ENCODE results near the gene ZNF440.
"Not testable (repeated sequence)": the region's sequence is repeated elsewhere in the genome, so short reads cannot be mapped to it uniquely, and the experiment has no call there.

The ZNF440 gene

GRCh38 chr19:11828957-11829876 lies 15.1 kb downstream of the ZNF440 start:
- DNase-seq, result not testable (repeated sequence)

GRCh38 chr19:11832253-11832912 lies 18.3 kb downstream of the ZNF440 start:
- no peak for DNase-seq

GRCh38 chr19:11833541-11833940 lies 19.5 kb downstream of the ZNF440 start:
- no peak for DNase-seq

GRCh38 chr19:11835626-11836066 lies 21.6 kb downstream of the ZNF440 start:
- DNase-seq, result not testable (repeated sequence)

DNA sequence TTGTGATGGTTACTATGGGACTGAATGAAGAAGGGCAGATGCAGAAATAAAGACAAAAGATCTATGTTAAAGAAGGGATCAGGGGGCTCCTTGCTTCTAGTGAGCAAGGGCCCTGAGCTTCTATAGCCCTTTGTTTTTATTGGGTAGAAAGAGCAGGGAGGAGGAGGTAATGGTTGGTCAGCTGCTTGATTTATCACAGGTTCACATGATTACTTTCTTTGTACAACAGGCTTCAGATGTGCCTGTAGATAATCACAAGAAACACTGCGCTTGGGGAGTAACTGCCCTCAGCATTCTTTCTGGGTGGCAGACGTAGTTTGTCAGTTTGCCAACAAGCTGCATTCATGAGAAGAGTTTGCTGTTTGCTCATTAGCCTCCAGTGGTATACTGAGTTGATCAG lies 29.6 kb downstream of the ZNF440 start:
- DNase-seq, result no peak

DNA sequence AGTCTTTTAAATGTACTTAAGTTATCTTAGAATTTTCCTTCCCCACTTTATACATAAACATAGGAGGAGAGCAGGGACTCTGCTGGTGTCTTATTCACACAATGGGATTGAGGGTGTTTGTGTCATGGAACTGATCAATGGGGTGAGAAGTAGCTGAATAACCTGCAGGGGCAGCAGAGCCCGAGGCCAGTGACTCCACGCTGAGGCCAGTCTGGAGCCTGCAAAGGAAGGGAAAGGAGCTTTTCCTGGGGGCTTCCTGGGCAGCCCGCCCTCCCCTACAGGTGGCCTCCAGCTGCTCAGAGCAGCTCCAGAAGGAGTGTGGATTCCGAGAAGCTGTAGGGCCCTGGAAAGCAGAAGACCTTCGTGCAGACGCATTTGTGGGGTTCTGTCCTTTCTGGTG lies 33.5 kb downstream of the ZNF440 start:
- not testable (repeated sequence) for DNase-seq

DNA sequence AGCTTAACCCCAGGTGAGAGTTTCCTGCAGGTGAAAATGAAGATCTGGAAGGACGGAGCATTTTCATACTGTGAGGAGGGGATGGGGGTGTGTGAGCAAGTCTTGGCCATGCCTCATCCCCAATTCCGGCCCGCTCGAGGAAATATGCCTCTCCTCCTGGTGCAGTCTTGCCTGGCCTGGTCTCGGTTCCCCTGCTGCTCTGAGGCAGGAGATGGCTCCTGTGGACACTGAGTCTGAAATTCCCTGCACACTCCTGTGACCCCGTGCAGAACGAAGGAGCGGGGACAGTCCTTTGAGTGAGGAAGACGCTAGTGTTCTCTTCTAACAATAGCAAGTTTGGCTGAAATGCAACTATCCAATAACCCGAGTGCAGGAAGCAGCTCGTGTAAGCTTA lies 34.1 kb downstream of the ZNF440 start:
- no peak for DNase-seq

- peak; percentile 89 to 90 for DNase-seq
These were observed 34.8 kb downstream of the ZNF440 start, which contains the start of gene ZNF439 for GRCh38 chr19:11848594-11849469. Gene ZNF439 (plus strand): TSS chr19:11848726. CDS start chr19:11848868, 142 bp downstream.

GRCh38 chr19:11850289-11850688 lies 36.2 kb downstream of the ZNF440 start:
- DNase-seq, result not testable (repeated sequence)

DNA sequence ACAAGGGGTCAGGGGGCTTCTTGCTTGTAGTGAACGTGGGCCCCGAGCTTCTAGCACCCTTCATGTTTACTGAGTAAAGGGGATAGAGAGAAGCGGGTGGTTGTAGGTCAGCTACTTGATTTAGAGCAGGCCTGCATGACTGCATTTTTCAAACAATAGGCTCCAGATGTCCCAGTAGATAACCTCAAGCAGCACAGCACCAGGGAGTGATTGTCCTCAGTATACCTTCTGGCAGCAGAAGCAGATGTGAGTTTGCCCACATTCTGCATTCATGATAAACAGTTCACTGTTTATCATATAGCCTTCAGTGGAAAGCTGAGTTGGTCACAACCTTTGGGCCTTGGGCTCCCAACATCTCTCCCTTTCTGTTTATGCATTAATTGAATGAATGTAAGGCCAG lies 39.3 kb downstream of the ZNF440 start:
- no peak for DNase-seq

GRCh38 chr19:11856596-11857250 lies 42.6 kb downstream of the ZNF440 start:
- no peak for DNase-seq

DNA sequence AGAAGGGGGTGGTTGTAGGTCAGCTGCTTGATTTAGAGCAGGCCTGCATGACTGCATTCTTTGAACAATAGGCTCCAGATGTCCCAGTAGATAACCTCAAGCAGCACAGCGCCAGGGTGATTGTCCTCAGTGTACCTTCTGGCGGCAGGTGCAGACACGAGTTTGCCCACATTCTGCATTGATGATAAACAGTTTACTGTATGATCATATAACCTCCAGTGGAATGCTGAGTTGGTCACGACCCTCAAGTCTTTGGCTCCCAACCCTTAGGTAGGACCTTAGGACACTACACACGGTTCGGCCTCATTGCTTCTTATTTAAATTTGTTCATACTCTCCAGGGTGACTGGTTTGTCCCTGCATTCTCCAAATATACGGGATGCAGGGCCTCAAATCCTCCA lies 46.6 kb downstream of the ZNF440 start:
- no peak for DNase-seq

GRCh38 chr19:11861301-11861700 lies 47.2 kb downstream of the ZNF440 start:
- no peak for DNase-seq

- not testable (repeated sequence) for DNase-seq
These were observed 53.7 kb downstream of the ZNF440 start for GRCh38 chr19:11867766-11868165.

- no peak for DNase-seq
These were observed 54.1 kb downstream of the ZNF440 start for GRCh38 chr19:11868188-11868587.

DNA sequence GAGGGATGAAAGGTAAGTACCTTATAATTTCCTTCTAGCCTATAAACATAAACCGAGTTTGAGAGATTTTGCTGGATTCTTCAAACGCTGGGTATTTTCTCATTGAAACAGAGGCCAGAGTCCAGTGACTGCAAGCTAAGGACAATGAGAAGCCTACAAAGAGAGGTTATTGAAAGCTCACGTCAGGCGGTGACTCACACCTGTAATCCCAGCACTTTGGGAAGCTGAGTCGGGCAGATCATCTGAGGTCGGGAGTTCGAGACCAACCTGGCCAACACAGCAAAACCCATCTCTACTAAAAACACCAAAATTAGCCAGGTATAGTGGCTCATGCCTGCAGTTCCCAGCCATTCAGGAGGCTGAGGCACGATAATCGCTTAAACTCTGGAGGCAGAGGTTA lies 58.6 kb downstream of the ZNF440 start:
- DNase-seq, result no peak

- no peak for DNase-seq
These were observed 59.7 kb downstream of the ZNF440 start for GRCh38 chr19:11873762-11874161.

DNA sequence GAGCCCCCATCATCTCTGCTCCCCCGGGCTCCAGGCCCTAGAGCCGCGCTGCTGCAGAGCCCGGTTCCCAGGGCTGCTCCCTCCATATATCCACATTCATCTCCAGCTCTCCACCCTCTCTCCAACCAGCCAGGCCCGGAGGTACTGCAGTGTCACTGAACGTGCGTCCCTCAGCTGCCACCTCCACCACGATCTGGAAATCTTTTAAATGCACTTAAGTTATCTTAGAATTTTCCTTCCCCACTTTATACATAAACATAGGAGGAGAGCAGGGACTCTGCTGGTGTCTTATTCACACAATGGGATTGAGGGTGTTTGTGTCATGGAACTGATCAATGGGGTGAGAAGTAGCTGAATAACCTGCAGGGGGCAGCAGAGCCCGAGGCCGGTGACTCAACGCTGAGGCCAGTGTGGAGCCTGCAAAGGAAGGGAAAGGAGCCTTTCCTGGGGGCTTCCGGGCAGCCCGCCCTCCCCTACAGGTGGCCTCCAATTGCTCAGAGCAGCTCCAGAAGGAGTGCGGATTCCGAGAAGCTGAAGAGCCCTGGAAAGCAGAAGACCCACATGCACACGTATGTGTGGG lies 65.7 kb downstream of the ZNF440 start:
- DNase-seq, result peak in 1 of 2 donors; percentile 48

GRCh38 chr19:11880598-11880997 lies 66.5 kb downstream of the ZNF440 start:
- no peak for DNase-seq

GRCh38 chr19:11881151-11881800 lies 67.2 kb downstream of the ZNF440 start:
- peak; percentile 58 to 75 for DNase-seq

DNA sequence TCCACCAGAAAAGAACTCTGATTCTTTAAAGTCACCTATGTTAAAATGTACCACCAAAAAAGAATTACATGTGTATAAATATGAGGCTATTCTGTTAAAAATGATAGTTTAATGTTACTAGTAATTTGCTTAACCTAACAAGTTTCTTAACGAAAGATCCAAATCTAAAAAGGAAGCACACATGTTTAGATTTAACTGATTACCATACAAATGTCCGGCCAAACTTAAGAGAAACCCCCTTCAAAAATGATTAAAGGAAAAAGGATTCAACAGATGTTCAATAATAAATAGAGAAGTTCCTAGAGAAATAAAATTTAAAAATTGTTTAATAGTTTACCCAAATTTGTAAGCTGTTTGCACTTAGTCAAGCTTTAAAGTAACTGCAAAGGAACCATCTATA lies 68.5 kb downstream of the ZNF440 start:
- no peak for DNase-seq
